Neuron (in vitro differentiated cells): ENCODE results near the gene TUBB1.
"Not testable (repeated sequence)": the region's sequence is repeated elsewhere in the genome, so short reads cannot be mapped to it uniquely, and the experiment has no call there.

Source experiments
- H2AFZ ChIP-seq: one replicate; pipeline ENCODE4 v1.6.1; 2013; ENCODE audit warnings: low read depth, mild to moderate bottlenecking, inconsistent platforms, low read length, moderate library complexity
- H3K27me3 ChIP-seq: one replicate; pipeline ENCODE4 v1.6.1; 2013; ENCODE audit warnings: low read length; ENCODE audit not compliant: insufficient read depth
- H3K36me3 ChIP-seq: one replicate; pipeline ENCODE4 v1.6.1; 2013; ENCODE audit warnings: low read length; ENCODE audit not compliant: insufficient read depth
- H3K4me1 ChIP-seq: one replicate; pipeline ENCODE4 v1.6.1; 2013; ENCODE audit warnings: low read length; ENCODE audit not compliant: insufficient read depth
- H3K4me3 ChIP-seq: 2 replicates; pipeline ENCODE4 v1.5.1; 2013; ENCODE audit warnings: mild to moderate bottlenecking, low read length, moderate library complexity
- H3K9me3 ChIP-seq: one replicate; pipeline ENCODE4 v1.6.1; 2013; ENCODE audit warnings: low read length

TUBB1 gene

GRCh38 chr20:58983115-58983468 lies 36.1 kb upstream of the TUBB1 start:
- not testable (repeated sequence) for H2AFZ ChIP-seq, H3K4me3 ChIP-seq, H3K27me3 ChIP-seq, H3K4me1 ChIP-seq, H3K9me3 ChIP-seq
- peaks cover 25% of the 10 kb centered on the region for H3K36me3 ChIP-seq

- no peak overlapping the region for H2AFZ ChIP-seq
- H3K36me3 ChIP-seq: peaks cover 41% of the 10 kb centered on the region
- H3K9me3 ChIP-seq: no peaks in the 10 kb centered on the region
- H3K4me3 ChIP-seq: no peak overlapping the region
- no peaks in the 10 kb centered on the region for H3K27me3 ChIP-seq
- H3K4me1 ChIP-seq: no peaks in the 10 kb centered on the region
Measured at GRCh38 chr20:58984691-58985090, 34.5 kb upstream of the TUBB1 start.

GRCh38 chr20:58985656-58986055 lies 33.6 kb upstream of the TUBB1 start:
- H3K27me3 ChIP-seq: no peaks in the 10 kb centered on the region
- H3K4me1 ChIP-seq: no peaks in the 10 kb centered on the region
- H2AFZ ChIP-seq: no peak overlapping the region
- no peak overlapping the region for H3K4me3 ChIP-seq
- H3K36me3 ChIP-seq: peaks cover 47% of the 10 kb centered on the region
- H3K9me3 ChIP-seq: no peaks in the 10 kb centered on the region

- peaks cover 55% of the 10 kb centered on the region for H3K36me3 ChIP-seq
- H2AFZ ChIP-seq: no peak overlapping the region
- no peaks in the 10 kb centered on the region for H3K27me3 ChIP-seq
- no peak overlapping the region for H3K4me3 ChIP-seq
- H3K9me3 ChIP-seq: no peaks in the 10 kb centered on the region
- H3K4me1 ChIP-seq: no peaks in the 10 kb centered on the region
Measured at GRCh38 chr20:58986286-58986967, 32.8 kb upstream of the TUBB1 start.

- Histone ChIP-seq H2AFZ (no peak overlapping the region), H3K27me3 (no peaks in the 10 kb centered on the region), H3K4me3 (no peak overlapping the region), H3K36me3 (peaks cover 61% of the 10 kb centered on the region), H3K9me3 (no peaks in the 10 kb centered on the region), H3K4me1 (no peaks in the 10 kb centered on the region)
Measured at GRCh38 chr20:58986968-58987517, 32.2 kb upstream of the TUBB1 start.

- Histone ChIP-seq H3K4me3 (no peak overlapping the region), H3K4me1 (no peaks in the 10 kb centered on the region), H3K9me3 (no peaks in the 10 kb centered on the region), H3K27me3 (no peaks in the 10 kb centered on the region), H2AFZ (no peak overlapping the region), H3K36me3 (peaks cover 70% of the 10 kb centered on the region)
Measured at GRCh38 chr20:58987790-58988564, 31.3 kb upstream of the TUBB1 start.

GRCh38 chr20:58988565-58988882 lies 30.7 kb upstream of the TUBB1 start:
- Histone ChIP-seq H3K9me3 (no peaks in the 10 kb centered on the region), H2AFZ (no peak overlapping the region), H3K36me3 (peaks cover 76% of the 10 kb centered on the region), H3K4me1 (no peaks in the 10 kb centered on the region), H3K27me3 (no peaks in the 10 kb centered on the region), H3K4me3 (no peak overlapping the region)

- no peaks in the 10 kb centered on the region for H3K4me1 ChIP-seq
- no peaks in the 10 kb centered on the region for H3K27me3 ChIP-seq
- peaks cover 82% of the 10 kb centered on the region for H3K36me3 ChIP-seq
- no peak overlapping the region for H2AFZ ChIP-seq
- H3K9me3 ChIP-seq: no peaks in the 10 kb centered on the region
- no peak overlapping the region for H3K4me3 ChIP-seq
Measured at GRCh38 chr20:58989196-58989595, 30.0 kb upstream of the TUBB1 start.

GRCh38 chr20:58990651-58991445 lies 28.4 kb upstream of the TUBB1 start:
- no peak overlapping the region for H2AFZ ChIP-seq

GRCh38 chr20:58991715-58992114 lies 27.5 kb upstream of the TUBB1 start:
- Histone ChIP-seq H3K9me3 (no peaks in the 10 kb centered on the region), H2AFZ (no peak overlapping the region), H3K27me3 (no peaks in the 10 kb centered on the region), H3K36me3 (peaks cover 86% of the 10 kb centered on the region), H3K4me3 (no peak overlapping the region), H3K4me1 (no peaks in the 10 kb centered on the region)

More at GRCh38 chr20:58990651-58991445, 28.4 kb upstream of the TUBB1 start:
- H3K36me3 ChIP-seq: peaks cover 92% of the 10 kb centered on the region
- no peaks in the 10 kb centered on the region for H3K4me1 ChIP-seq
- no peak overlapping the region for H3K4me3 ChIP-seq
- H3K9me3 ChIP-seq: no peaks in the 10 kb centered on the region
- H3K27me3 ChIP-seq: no peaks in the 10 kb centered on the region

- H3K36me3 ChIP-seq: peaks cover 74% of the 10 kb centered on the region
- no peaks in the 10 kb centered on the region for H3K9me3 ChIP-seq
- H3K4me3 ChIP-seq: no peak overlapping the region
- no peaks in the 10 kb centered on the region for H3K27me3 ChIP-seq
- H2AFZ ChIP-seq: no peak overlapping the region
- H3K4me1 ChIP-seq: no peaks in the 10 kb centered on the region
Measured at GRCh38 chr20:58992911-58993310, 26.3 kb upstream of the TUBB1 start.

GRCh38 chr20:58993332-58994248 lies 25.6 kb upstream of the TUBB1 start:
- Histone ChIP-seq H2AFZ (no peak overlapping the region), H3K9me3 (no peaks in the 10 kb centered on the region), H3K4me1 (no peaks in the 10 kb centered on the region), H3K27me3 (no peaks in the 10 kb centered on the region), H3K36me3 (peaks cover 67% of the 10 kb centered on the region), H3K4me3 (no peak overlapping the region)
